Neural cell (in vitro differentiated cells): ENCODE results near the gene SHC1. TPM values are rescaled to one million over a fixed set of nuclear protein-coding genes. Genes with fewer than 3 reads are reported as not detected.

Experiments used
- H2AFZ ChIP-seq: fragments of 200-600, 300-800 bp; sonication (generic), shearing (Covaris generic); 2 replicates; pipeline ENCODE4 v1.6.0; 2014; ENCODE audit warnings: low read depth, mild to moderate bottlenecking, antibody characterized with exemption, low read length, moderate library complexity
- H3F3A ChIP-seq: fragments of 200-600 bp; shearing (Covaris generic); 2 replicates; pipeline ENCODE4 v1.6.1; 2016; ENCODE audit warnings: mild to moderate bottlenecking, moderate library complexity, mixed read lengths, antibody characterized with exemption, low read length; ENCODE audit not compliant: insufficient read depth, poor library complexity, severe bottlenecking
- H3K27ac ChIP-seq: fragments of 200-600, 300-800 bp; sonication (generic), shearing (Covaris generic); 2 replicates; pipeline ENCODE4 v1.5.1; 2014; ENCODE audit warnings: mild to moderate bottlenecking, low read length, moderate library complexity
- H3K27me3 ChIP-seq: fragments of 300-800, 200-600 bp; sonication (generic), shearing (Covaris generic); 2 replicates; pipeline ENCODE4 v1.6.0; 2014; ENCODE audit warnings: mild to moderate bottlenecking, low read depth, low read length, moderate library complexity; ENCODE audit not compliant: insufficient read depth
- H3K36me3 ChIP-seq: fragments of 300-800, 200-600 bp; sonication (generic), shearing (Covaris generic); 2 replicates; pipeline ENCODE4 v1.5.1; 2014; ENCODE audit warnings: mild to moderate bottlenecking, antibody characterized with exemption, low read length, moderate library complexity; ENCODE audit not compliant: insufficient read depth
- H3K4me2 ChIP-seq: fragments of 300-800, 200-600 bp; sonication (generic), shearing (Covaris generic); 2 replicates; pipeline ENCODE4 v1.6.0; 2014; ENCODE audit warnings: mild to moderate bottlenecking, low read length
- H3K4me3 ChIP-seq: fragments of 300-800, 200-600 bp; sonication (generic), shearing (Covaris generic); 2 replicates; pipeline ENCODE4 v1.5.1; 2014; ENCODE audit warnings: mild to moderate bottlenecking, low read length, moderate library complexity
- H3K79me2 ChIP-seq: fragments of 200-600 bp; shearing (Covaris generic); replicated peaks from 2 replicates; pipeline ENCODE4 v1.6.0; 2014; ENCODE audit warnings: mild to moderate bottlenecking, low read length, moderate library complexity; ENCODE audit not compliant: insufficient read depth
- H3K9ac ChIP-seq: fragments of 300-800, 200-600 bp; sonication (generic), shearing (Covaris generic); 2 replicates; pipeline ENCODE4 v1.6.1; 2016; ENCODE audit warnings: mild to moderate bottlenecking, low read length, mixed read lengths
- H3K9me2 ChIP-seq: fragments of 200-600 bp; shearing (Covaris generic); 2 replicates; pipeline ENCODE4 v1.6.1; 2016; ENCODE audit warnings: mild to moderate bottlenecking, low read length, mixed read lengths; ENCODE audit not compliant: insufficient read depth
- H3K9me3 ChIP-seq: fragments of 200-600, 300-800 bp; sonication (generic), shearing (Covaris generic); 2 replicates; pipeline ENCODE4 v1.6.1; 2016; ENCODE audit warnings: mild to moderate bottlenecking, mixed run types, low read length, moderate library complexity, mixed read lengths
- H4K20me1 ChIP-seq: fragments of 200-600 bp; shearing (Covaris generic); 2 replicates; pipeline ENCODE4 v1.6.1; 2016; ENCODE audit warnings: mild to moderate bottlenecking, mixed run types; ENCODE audit not compliant: insufficient read depth
- EP300 ChIP-seq: fragments of 450-650 bp; conservative IDR thresholded peaks from 2 replicates; pipeline ENCODE4 v1.6.1; 2014; ENCODE audit warnings: antibody characterized with exemption, mild to moderate bottlenecking, moderate library complexity; ENCODE audit not compliant: poor library complexity, severe bottlenecking
- EZH2 ChIP-seq: fragments of 200-600, 300-800 bp; shearing (Covaris generic), sonication (generic); IDR thresholded peaks from 2 replicates; pipeline ENCODE4 v1.6.1; 2014; ENCODE audit warnings: antibody characterized with exemption, low read length, borderline replicate concordance, mild to moderate bottlenecking; ENCODE audit not compliant: insufficient read depth, poor library complexity, severe bottlenecking
- MXI1 ChIP-seq: fragments of 450-650 bp; conservative IDR thresholded peaks from 2 replicates; pipeline ENCODE4 v1.6.1; 2014; ENCODE audit warnings: antibody characterized with exemption, mild to moderate bottlenecking; ENCODE audit not compliant: poor library complexity, severe bottlenecking
- POLR2AphosphoS5 ChIP-seq: IDR thresholded peaks from 2 replicates; pipeline ENCODE4 v1.6.1; 2012
- RAD21 ChIP-seq: fragments of 450-650 bp; conservative IDR thresholded peaks from 2 replicates; pipeline ENCODE4 v1.6.1; 2014; ENCODE audit warnings: antibody characterized with exemption, mild to moderate bottlenecking, moderate library complexity
- SMC3 ChIP-seq: fragments of 450-650 bp; conservative IDR thresholded peaks from 2 replicates; pipeline ENCODE4 v1.6.1; 2014; ENCODE audit warnings: antibody characterized with exemption, mild to moderate bottlenecking, moderate library complexity; ENCODE audit not compliant: poor library complexity
- TAF1 ChIP-seq: IDR thresholded peaks from 2 replicates; pipeline ENCODE4 v1.6.1; 2012; ENCODE audit warnings: low read depth
- polyA plus RNA-seq: library from polyadenylated mRNA; depleted of rRNA; stranded (reverse); fragments of >200 nt; gene quantifications from 2 replicates; pipeline ENCODE4 v1.2.3, GENCODE V29; 2014
- small RNA-seq, 3 experiments: library from RNA; depleted of rRNA; stranded (forward); fragments of <200 nt; gene quantifications; one replicate each; pipeline ENCODE3, GENCODE V24; 2012
- TF ChIP-seq, protein P1 (sequence below): fragments of 450-650 bp; IDR thresholded peaks from 2 replicates; pipeline ENCODE4 v1.5.1; 2014; ENCODE audit warnings: antibody characterized with exemption, mild to moderate bottlenecking, moderate library complexity; ENCODE audit not compliant: poor library complexity, severe bottlenecking
- TF ChIP-seq, protein P2 (sequence below): IDR thresholded peaks from 2 replicates; pipeline ENCODE4 v1.6.1; 2012; ENCODE audit warnings: borderline replicate concordance

The SHC1 gene
- polyA plus RNA-seq, 1 donor from 2014 or later, result 9.5 TPM

DNA sequence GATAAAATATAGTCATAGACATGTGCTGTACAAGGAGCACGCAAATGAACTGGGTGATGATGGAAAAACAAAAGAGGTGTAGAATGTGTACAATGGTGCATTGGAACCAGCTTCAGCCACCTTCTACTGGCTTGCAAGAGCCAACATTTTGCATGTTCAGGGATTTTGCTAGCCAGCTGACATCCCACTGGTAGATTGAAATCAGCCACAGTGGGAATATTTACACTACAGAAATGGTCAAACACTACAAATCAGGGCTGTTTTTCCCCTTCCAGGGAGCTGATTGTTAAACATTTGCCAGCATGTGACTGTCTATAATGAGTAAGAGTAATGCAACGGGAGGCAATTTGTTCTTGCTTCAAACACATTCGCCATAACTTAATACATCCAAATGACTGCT is 57.3 kb downstream of the SHC1 start:
- Histone ChIP-seq H3K9me3 (peaks cover 3% of the 10 kb centered on the region), H4K20me1 (no peaks in the 10 kb centered on the region), H3F3A (no peaks in the 10 kb centered on the region), H3K9me2 (no peaks in the 10 kb centered on the region), H3K27me3 (no peaks in the 10 kb centered on the region), H3K36me3 (no peaks in the 10 kb centered on the region), H3K4me2 (no peak overlapping the region), H2AFZ (no peak overlapping the region), H3K27ac (no peak overlapping the region), H3K79me2 (no peaks in the 10 kb centered on the region), H3K9ac (no peak overlapping the region), H3K4me3 (no peak overlapping the region)
- TF ChIP-seq POLR2AphosphoS5, result no peak
- no peak for TF ChIP-seq TAF1
- TF ChIP-seq EZH2, result no peak
- TF ChIP-seq MXI1, result no peak
- no peak for TF ChIP-seq RAD21
- TF ChIP-seq, protein P1, sequence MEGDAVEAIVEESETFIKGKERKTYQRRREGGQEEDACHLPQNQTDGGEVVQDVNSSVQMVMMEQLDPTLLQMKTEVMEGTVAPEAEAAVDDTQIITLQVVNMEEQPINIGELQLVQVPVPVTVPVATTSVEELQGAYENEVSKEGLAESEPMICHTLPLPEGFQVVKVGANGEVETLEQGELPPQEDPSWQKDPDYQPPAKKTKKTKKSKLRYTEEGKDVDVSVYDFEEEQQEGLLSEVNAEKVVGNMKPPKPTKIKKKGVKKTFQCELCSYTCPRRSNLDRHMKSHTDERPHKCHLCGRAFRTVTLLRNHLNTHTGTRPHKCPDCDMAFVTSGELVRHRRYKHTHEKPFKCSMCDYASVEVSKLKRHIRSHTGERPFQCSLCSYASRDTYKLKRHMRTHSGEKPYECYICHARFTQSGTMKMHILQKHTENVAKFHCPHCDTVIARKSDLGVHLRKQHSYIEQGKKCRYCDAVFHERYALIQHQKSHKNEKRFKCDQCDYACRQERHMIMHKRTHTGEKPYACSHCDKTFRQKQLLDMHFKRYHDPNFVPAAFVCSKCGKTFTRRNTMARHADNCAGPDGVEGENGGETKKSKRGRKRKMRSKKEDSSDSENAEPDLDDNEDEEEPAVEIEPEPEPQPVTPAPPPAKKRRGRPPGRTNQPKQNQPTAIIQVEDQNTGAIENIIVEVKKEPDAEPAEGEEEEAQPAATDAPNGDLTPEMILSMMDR, result no peak
- no peak for TF ChIP-seq EP300
- TF ChIP-seq, protein P2, sequence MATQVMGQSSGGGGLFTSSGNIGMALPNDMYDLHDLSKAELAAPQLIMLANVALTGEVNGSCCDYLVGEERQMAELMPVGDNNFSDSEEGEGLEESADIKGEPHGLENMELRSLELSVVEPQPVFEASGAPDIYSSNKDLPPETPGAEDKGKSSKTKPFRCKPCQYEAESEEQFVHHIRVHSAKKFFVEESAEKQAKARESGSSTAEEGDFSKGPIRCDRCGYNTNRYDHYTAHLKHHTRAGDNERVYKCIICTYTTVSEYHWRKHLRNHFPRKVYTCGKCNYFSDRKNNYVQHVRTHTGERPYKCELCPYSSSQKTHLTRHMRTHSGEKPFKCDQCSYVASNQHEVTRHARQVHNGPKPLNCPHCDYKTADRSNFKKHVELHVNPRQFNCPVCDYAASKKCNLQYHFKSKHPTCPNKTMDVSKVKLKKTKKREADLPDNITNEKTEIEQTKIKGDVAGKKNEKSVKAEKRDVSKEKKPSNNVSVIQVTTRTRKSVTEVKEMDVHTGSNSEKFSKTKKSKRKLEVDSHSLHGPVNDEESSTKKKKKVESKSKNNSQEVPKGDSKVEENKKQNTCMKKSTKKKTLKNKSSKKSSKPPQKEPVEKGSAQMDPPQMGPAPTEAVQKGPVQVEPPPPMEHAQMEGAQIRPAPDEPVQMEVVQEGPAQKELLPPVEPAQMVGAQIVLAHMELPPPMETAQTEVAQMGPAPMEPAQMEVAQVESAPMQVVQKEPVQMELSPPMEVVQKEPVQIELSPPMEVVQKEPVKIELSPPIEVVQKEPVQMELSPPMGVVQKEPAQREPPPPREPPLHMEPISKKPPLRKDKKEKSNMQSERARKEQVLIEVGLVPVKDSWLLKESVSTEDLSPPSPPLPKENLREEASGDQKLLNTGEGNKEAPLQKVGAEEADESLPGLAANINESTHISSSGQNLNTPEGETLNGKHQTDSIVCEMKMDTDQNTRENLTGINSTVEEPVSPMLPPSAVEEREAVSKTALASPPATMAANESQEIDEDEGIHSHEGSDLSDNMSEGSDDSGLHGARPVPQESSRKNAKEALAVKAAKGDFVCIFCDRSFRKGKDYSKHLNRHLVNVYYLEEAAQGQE, result no peak
- no peak for TF ChIP-seq SMC3

DNA sequence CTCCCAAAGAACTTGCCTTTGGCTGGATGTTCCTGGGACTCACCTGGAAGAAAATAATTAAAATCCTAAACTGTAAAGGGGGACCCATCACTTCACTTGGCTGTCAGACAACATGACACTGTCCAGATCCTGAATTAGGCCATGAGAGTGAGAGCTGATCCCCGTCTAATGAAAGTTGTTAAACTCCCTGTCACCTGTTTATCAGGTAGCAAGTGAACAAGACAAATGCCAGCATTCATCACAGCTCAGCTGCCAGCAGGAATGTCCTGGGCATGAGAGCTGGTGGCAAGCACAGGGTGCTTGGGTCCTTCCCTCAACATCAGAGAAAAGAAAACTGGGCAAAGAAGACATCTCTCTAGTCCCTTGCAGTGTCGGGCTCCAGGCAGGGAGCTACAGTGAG is 57.8 kb downstream of the SHC1 start:
- Histone ChIP-seq H3K79me2 (no peaks in the 10 kb centered on the region), H3K9me3 (peaks cover 3% of the 10 kb centered on the region), H3K27me3 (no peaks in the 10 kb centered on the region), H2AFZ (no peak overlapping the region), H3F3A (no peaks in the 10 kb centered on the region), H4K20me1 (no peaks in the 10 kb centered on the region), H3K27ac (no peak overlapping the region), H3K4me3 (no peak overlapping the region), H3K9me2 (no peaks in the 10 kb centered on the region), H3K4me2 (no peak overlapping the region), H3K36me3 (no peaks in the 10 kb centered on the region), H3K9ac (no peak overlapping the region)
- TF ChIP-seq, protein P1, result no peak

Small RNA genes within 50 kb of the gene (small RNA-seq; reads per million reads assigned to genes)
- gene MIR4258 (0 reads per million in 3 experiments), gene RF00017 (0 reads per million in 3 experiments)

Other genes starting within 250 kb of the SHC1 start
- gene KCNN3, start 100.5 kb downstream of the SHC1 start, polyA plus RNA-seq, result 2.2 and 2.4 TPM in 2 replicates
- 16.1 and 21.1 TPM in 2 replicates for gene PMVK, start 34.0 kb downstream of the SHC1 start, polyA plus RNA-seq
- 5.4 and 6.5 TPM in 2 replicates for gene PBXIP1, start 14.6 kb downstream of the SHC1 start, polyA plus RNA-seq
- gene PYGO2, start 9.0 kb downstream of the SHC1 start, polyA plus RNA-seq, result 13.4 and 16.6 TPM in 2 replicates
- gene CKS1B, start 3.9 kb upstream of the SHC1 start, polyA plus RNA-seq, result 22.4 and 29.0 TPM in 2 replicates
- gene FLAD1, start 12.6 kb upstream of the SHC1 start, polyA plus RNA-seq, result 68.6 and 79.5 TPM in 2 replicates
- 3.9 TPM in 1 of 2 replicates, not detected in the other for gene LENEP, start 22.8 kb upstream of the SHC1 start, polyA plus RNA-seq
- gene ZBTB7B, start 32.1 kb upstream of the SHC1 start, polyA plus RNA-seq, result 0.38 and 0.54 TPM in 2 replicates
- gene DCST2, start 63.0 kb upstream of the SHC1 start, polyA plus RNA-seq, result 0.76 and 1.8 TPM in 2 replicates
- not detected in 2 replicates for gene DCST1, start 63.1 kb upstream of the SHC1 start, polyA plus RNA-seq
- gene ADAM15, start 80.6 kb upstream of the SHC1 start, polyA plus RNA-seq, result 24.8 and 27.6 TPM in 2 replicates
- gene EFNA4, start 93.0 kb upstream of the SHC1 start, polyA plus RNA-seq, result 0.64 and 1.2 TPM in 2 replicates
- 12.2 and 16.9 TPM in 2 replicates for gene EFNA3, start 108.1 kb upstream of the SHC1 start, polyA plus RNA-seq
- 0.50 TPM in 1 of 2 replicates, not detected in the other for gene EFNA1, start 157.1 kb upstream of the SHC1 start, polyA plus RNA-seq
- gene SLC50A1, start 165.1 kb upstream of the SHC1 start, polyA plus RNA-seq, result 12.6 and 15.9 TPM in 2 replicates
- 150 TPM in 2 replicates for gene DPM3, start 169.8 kb upstream of the SHC1 start, polyA plus RNA-seq
- gene KRTCAP2, start 202.6 kb upstream of the SHC1 start, polyA plus RNA-seq, result 175 and 187 TPM in 2 replicates
- gene TRIM46, start 203.1 kb upstream of the SHC1 start, polyA plus RNA-seq, result 31.5 and 49.0 TPM in 2 replicates
- 99.6 and 126 TPM in 2 replicates for gene THBS3, start 237.2 kb upstream of the SHC1 start, polyA plus RNA-seq
- 48.0 and 55.0 TPM in 2 replicates for gene MTX1, start 237.9 kb upstream of the SHC1 start, polyA plus RNA-seq